Measurements from ENCODE around the gene NPL. TPM values are rescaled to one million over a fixed set of nuclear protein-coding genes. Genes with fewer than 3 reads are reported as not detected.

The NPL gene
- total RNA-seq, 1 experiment from 2014 or later = 2.4 TPM

- H3K4me1 Mint-ChIP-seq = peaks cover under 1 to 4% of the 10 kb centered on the region in 2 experiments
- no peak overlapping the region for H3K27ac Mint-ChIP-seq
- Histone ChIP-seq H3K4me1 (ENCODE audit: insufficient read depth, low read length) (no peaks in the 10 kb centered on the region; the same call in 1 of the 2 replicates), H2BK120ac (ENCODE audit: low read depth, low read length, poor library complexity, severe bottlenecking) (no peak overlapping the region), H4K20me1 (ENCODE audit: control insufficient read depth, insufficient read depth, insufficient read length) (no peaks in the 10 kb centered on the region), H2BK15ac (ENCODE audit: low read depth, low read length) (no peak overlapping the region), H3K14ac (ENCODE audit: insufficient read depth, low read length) (no peak overlapping the region), H2BK12ac (ENCODE audit: insufficient read length, low read depth, low read length) (no peak overlapping the region), H3K4ac (ENCODE audit: low read depth, low read length) (no peak overlapping the region), H3K18ac (ENCODE audit: insufficient read length, low read depth, low read length) (no peak overlapping the region), H2AK5ac (ENCODE audit: insufficient read length, low read length) (no peak overlapping the region), H3K56ac (ENCODE audit: insufficient read length, low read depth, low read length) (no peak overlapping the region), H3K9me3 (ENCODE audit: control insufficient read depth, low read depth, low read length) (no peaks in the 10 kb centered on the region), H3K79me1 (ENCODE audit: insufficient read depth, low read depth, low read length, poor library complexity, severe bottlenecking) (no peaks in the 10 kb centered on the region), H3T11ph (ENCODE audit: low read length) (no peak overlapping the region), H3K9ac (ENCODE audit: extremely low read depth, insufficient read length, low read length) (no peak overlapping the region), H3K79me2 (ENCODE audit: insufficient read depth, low read length) (no peaks in the 10 kb centered on the region; the same call in 1 of the 2 replicates), H4K91ac (ENCODE audit: insufficient read length, low read depth, low read length) (no peak overlapping the region), H2BK5ac (ENCODE audit: insufficient read length, low read length) (no peak overlapping the region), H4K8ac (replicated peaks; ENCODE audit: insufficient read length, low read depth, low read length) (no peak overlapping the region), H3K4me2 (ENCODE audit: insufficient read depth, insufficient read length, low read length) (no peak overlapping the region), H2AFZ (ENCODE audit: low read length) (no peak overlapping the region), H3K27me3 (ENCODE audit: insufficient read depth, low read length) (peaks cover 5% of the 10 kb centered on the region; the same call in 1 of the 2 replicates), H3K27ac (ENCODE audit: insufficient read length, low read depth, low read length) (no peak overlapping the region), H3K23ac (ENCODE audit: insufficient read length, low read depth, low read length) (no peak overlapping the region), H4K5ac (ENCODE audit: insufficient read length, low read depth, low read length) (no peak overlapping the region), H3K23me2 (ENCODE audit: insufficient read length, low read depth, low read length, poor library complexity, severe bottlenecking) (peaks cover 1% of the 10 kb centered on the region), H2BK20ac (ENCODE audit: low read depth, low read length, poor library complexity, severe bottlenecking) (no peak overlapping the region)
- peaks cover 29% of the 10 kb centered on the region for H3K27me3 Mint-ChIP-seq (ENCODE audit: low read depth)
- no CpG with 5 or more reads among the region's 3 CpGs for WGBS (ENCODE audit: extremely low coverage, insufficient read length, low lambda C conversion rate)
- H3K4me3 Mint-ChIP-seq = no peak overlapping the region
- TF ChIP-seq CTCF (conservative IDR thresholded peaks at IDR 0.05) = no peak
- H3K36me3 Mint-ChIP-seq (ENCODE audit: insufficient read depth in 1 of 3, low read depth in 3 of 3) = no peaks in the 10 kb centered on the region
- no peak for DNase-seq
- H3K9me3 Mint-ChIP-seq = no peaks in the 10 kb centered on the region; a peak in 1 of 5 replicates
These were observed 5.2 kb downstream of the NPL start for GRCh38 chr1:182794676-182795201.
